K562 (cell line): ENCODE measurements around the gene BTBD1. TPM values are rescaled to one million over a fixed set of nuclear protein-coding genes. Genes with fewer than 3 reads are reported as not detected.

Experiments used
- ATAC-seq: fragments of 200-7000 bp; cut with Tn5 transposase; 3 replicates; pipeline ENCODE4 v1.9.1; 2020; ENCODE audit warnings: moderate library complexity
- BruUV-seq: library from RNA; stranded (reverse); fragments of 400-500 nt; replicated peaks from 2 replicates; lab custom pipeline; 2021; lab: Mats Ljungman, UMichigan
- CTCF ChIA-PET: fragments of 300-600 bp; formaldehyde crosslinking; extraction: SDS; loops from one replicate; lab custom pipeline; 2021; ENCODE audit warnings: low intra/inter-chr PET ratio; lab: Yijun Ruan, JAX
- POLR2A ChIA-PET: fragments of 300-600, 350-650 bp; sonication (Branson Sonifier 250); formaldehyde crosslinking; extraction: SDS; loops from one replicate; lab custom pipeline; 2021; ENCODE audit warnings: antibody characterized with exemption, inconsistent platforms; lab: Yijun Ruan, JAX
- DNase-seq, 4 experiments: peaks; one replicate each; pipeline versions ENCODE4 v3.0.0 to v3.0.0-alpha.2; 2011 to 2018; ENCODE audit warnings: low spot score in 3 of 4, mixed read lengths in 3 of 4; ENCODE audit errors: extremely low read depth in 1 of 4
- FAIRE-seq: peaks from 2 replicates; lab custom pipeline; 2011; peaks lifted over from hg19 to GRCh38; lab: Jason Lieb, UNC
- H2AFZ ChIP-seq: 2 replicates; pipeline ENCODE4 v1.6.0; 2011; ENCODE audit warnings: low read depth, low read length, control low read depth, inconsistent platforms
- H3K27ac ChIP-seq: fragments of 200-600 bp; 3 replicates; pipeline ENCODE4 v1.8.0; 2011; ENCODE audit warnings: low read depth, mild to moderate bottlenecking, control low read depth, inconsistent platforms, low read length, moderate library complexity, mixed read lengths; ENCODE audit errors: extremely low read depth
- H3K27me3 ChIP-seq, 2 experiments: fragments of 300-600 bp in 1 of 2; 2 replicates in 1 of 2; 3 replicates in 1 of 2; pipeline versions ENCODE4 v1.6.0 to v1.8.0; 2011; ENCODE audit warnings: inconsistent platforms in 2 of 2, low read length in 2 of 2, mild to moderate bottlenecking in 1 of 2, mixed read lengths in 1 of 2, moderate library complexity in 1 of 2; ENCODE audit not compliant: control insufficient read depth in 2 of 2, insufficient read depth in 2 of 2
- H3K36me3 ChIP-seq: fragments of 300-600 bp; 3 replicates; pipeline ENCODE4 v1.8.0; 2011; ENCODE audit warnings: mild to moderate bottlenecking, low read length, inconsistent platforms; ENCODE audit not compliant: control insufficient read depth, insufficient read depth
- H3K4me1 ChIP-seq, 2 experiments: fragments of 200-600 bp in 1 of 2; replicated peaks in 1 of 2; 2 replicates in 1 of 2; 3 replicates in 1 of 2; pipeline versions ENCODE4 v1.5.1 to v1.8.0; 2011; ENCODE audit warnings: inconsistent platforms in 2 of 2, low read length in 2 of 2, mild to moderate bottlenecking in 1 of 2, mixed read lengths in 1 of 2, moderate library complexity in 1 of 2; ENCODE audit not compliant: control insufficient read depth in 2 of 2, insufficient read depth in 2 of 2
- H3K4me2 ChIP-seq: 2 replicates; pipeline ENCODE4 v1.6.1; 2011; ENCODE audit warnings: low read length, control low read depth, inconsistent platforms, mixed read lengths; ENCODE audit not compliant: insufficient read depth
- H3K4me3 ChIP-seq: fragments of 200-600 bp; sonication (generic), shearing (Covaris generic); 2 replicates; pipeline ENCODE4 v1.5.1; 2016; ENCODE audit warnings: control low read depth, inconsistent platforms
- H3K79me2 ChIP-seq: fragments of 200-600 bp; 3 replicates; pipeline ENCODE4 v1.8.0; 2011; ENCODE audit warnings: low read length, inconsistent platforms; ENCODE audit not compliant: control insufficient read depth, insufficient read depth
- H3K9ac ChIP-seq, 2 experiments: 2 replicates each; pipeline versions ENCODE4 v1.6.0 to v1.6.1; 2011; ENCODE audit warnings: low read depth in 2 of 2, low read length in 2 of 2, control low read depth in 1 of 2, inconsistent platforms in 1 of 2, mild to moderate bottlenecking in 1 of 2, mixed read lengths in 1 of 2; ENCODE audit not compliant: insufficient read depth in 1 of 2
- H3K9me1 ChIP-seq: one replicate; pipeline ENCODE4 v1.6.0; 2011; ENCODE audit warnings: inconsistent platforms, mild to moderate bottlenecking, low read length, moderate library complexity; ENCODE audit not compliant: control insufficient read depth, insufficient read depth
- H3K9me3 ChIP-seq: replicated peaks from 2 replicates; pipeline ENCODE4 v1.5.1; 2011; ENCODE audit warnings: low read depth, low read length, inconsistent platforms; ENCODE audit not compliant: control insufficient read depth, insufficient read depth
- H4K20me1 ChIP-seq: replicated peaks from 2 replicates; pipeline ENCODE4 v1.6.1; 2011; ENCODE audit warnings: low read length, inconsistent platforms, mixed read lengths; ENCODE audit not compliant: control insufficient read depth, insufficient read depth
- CBFA2T3 ChIP-seq: fragments of 450-650 bp; IDR thresholded peaks from 2 replicates; pipeline ENCODE4 v1.6.1; 2017
- CBFB ChIP-seq: sonication (generic); formaldehyde crosslinking; IDR thresholded peaks from 2 replicates; pipeline ENCODE4 v1.4.0; 2020; ENCODE audit warnings: mild to moderate bottlenecking, missing genetic modification reagents
- CBX2 ChIP-seq: fragments of 200-600 bp; sonication (generic); IDR thresholded peaks from one replicate; pipeline ENCODE4 v1.6.1; 2012; ENCODE audit warnings: mild to moderate bottlenecking, low read length, inconsistent platforms; ENCODE audit not compliant: insufficient read depth, poor library complexity, severe bottlenecking
- CHD2 ChIP-seq: IDR thresholded peaks from 2 replicates; pipeline ENCODE4 v1.6.1; 2011; ENCODE audit warnings: low read depth, low read length
- CHD4 ChIP-seq: fragments of 200-600 bp; sonication (generic); IDR thresholded peaks from 3 replicates; pipeline ENCODE4 v1.6.1; 2012; ENCODE audit warnings: low read depth, mild to moderate bottlenecking, mixed read lengths, low read length, inconsistent platforms; ENCODE audit not compliant: insufficient read depth, insufficient replicate concordance, poor library complexity, severe bottlenecking
- CREBBP ChIP-seq: IDR thresholded peaks from one replicate; pipeline ENCODE4 v1.6.1; 2012; ENCODE audit warnings: low read depth, mild to moderate bottlenecking, control low read depth, inconsistent platforms, low read length
- ERF ChIP-seq: fragments of 450-650 bp; formaldehyde crosslinking; IDR thresholded peaks from 2 replicates; pipeline ENCODE4 v1.4.0; 2020; ENCODE audit warnings: mild to moderate bottlenecking, mixed read lengths
- GABPB1 ChIP-seq: sonication (generic); formaldehyde crosslinking; IDR thresholded peaks from 2 replicates; pipeline ENCODE4 v1.8.0; 2022; ENCODE audit warnings: mild to moderate bottlenecking, missing genetic modification reagents
- GTF2E2 ChIP-seq: fragments of 200-800 bp; sonication (Bioruptor generic); IDR thresholded peaks from 2 replicates; pipeline ENCODE4 v1.6.1; 2016; ENCODE audit warnings: missing genetic modification characterization, missing compliant biosample characterization
- HOXB6 ChIP-seq: fragments of 250-450 bp; sonication (Bioruptor Pico); IDR thresholded peaks from 2 replicates; pipeline ENCODE4 v1.5.1; 2022; ENCODE audit warnings: mild to moderate bottlenecking, borderline replicate concordance
- IRF2 ChIP-seq: sonication (generic); formaldehyde crosslinking; IDR thresholded peaks from 2 replicates; pipeline ENCODE4 v1.8.1; 2022; ENCODE audit warnings: mild to moderate bottlenecking, missing genetic modification reagents
- MYBL2 ChIP-seq, 2 experiments: fragments of 450-650 bp in 1 of 2; sonication (generic) in 1 of 2; formaldehyde crosslinking in 1 of 2; IDR thresholded peaks; 2 replicates each; pipeline versions ENCODE4 v1.6.1 to v1.8.1; 2017 to 2022; ENCODE audit warnings: borderline replicate concordance in 1 of 2, inconsistent platforms in 1 of 2, low read depth in 1 of 2, mild to moderate bottlenecking in 1 of 2, missing genetic modification reagents in 1 of 2, moderate library complexity in 1 of 2
- PTBP1 ChIP-seq: fragments of 200-400 bp; formaldehyde crosslinking; IDR thresholded peaks from 2 replicates; pipeline ENCODE4 v1.6.1; 2017; ENCODE audit warnings: low read depth, low read length
- SMAD2 ChIP-seq: fragments of 150-350 bp; IDR thresholded peaks from 2 replicates; pipeline ENCODE4 v1.6.1; 2014; ENCODE audit warnings: low read depth, mild to moderate bottlenecking, low read length
- SOX6 ChIP-seq: fragments of 450-650 bp; IDR thresholded peaks from 2 replicates; pipeline ENCODE4 v1.6.1; 2014; ENCODE audit warnings: mild to moderate bottlenecking
- ZBTB33 ChIP-seq: sonication (generic); formaldehyde crosslinking; IDR thresholded peaks from 2 replicates; pipeline ENCODE4 v1.8.1; 2023; ENCODE audit warnings: mild to moderate bottlenecking, missing genetic modification reagents
- ZNF143 ChIP-seq: sonication (generic); formaldehyde crosslinking; IDR thresholded peaks from 2 replicates; pipeline ENCODE4 v1.9.0; 2022; ENCODE audit warnings: mild to moderate bottlenecking, missing genetic modification reagents
- ZNF174 ChIP-seq: fragments of 250-450 bp; sonication (Bioruptor Pico); IDR thresholded peaks from 2 replicates; pipeline ENCODE4 v1.4.0; 2020; ENCODE audit warnings: mild to moderate bottlenecking
- WGBS: fragments of 100-300 bp; shearing (Covaris generic); methylation state at CpG from one replicate; pipeline ENCODE4 v1.1.6; 2016; ENCODE audit warnings: low coverage, mixed read lengths; ENCODE audit not compliant: insufficient coverage; ENCODE audit errors: missing lambda C conversion rate; 5-methylcytosine and 5-hydroxymethylcytosine counted together
- in situ Hi-C: fragments of 300-500 bp; cut with MboI; formaldehyde crosslinking; loops from 4 replicates; pipeline ENCODE4 v1.15.0; 2018; ENCODE audit warnings: inconsistent platforms, mixed read lengths
- intact Hi-C: fragments of 100-400 bp; cut with micrococcal nuclease; formaldehyde crosslinking; loops from 2 replicates; pipeline ENCODE4 v1.14.2; 2022
- polyA plus RNA-seq, 8 experiments: library from polyadenylated mRNA; depleted of rRNA in 4 of 8; stranded (reverse) in 5 of 8; unstranded in 3 of 8; fragments of >200 nt; fragmentation: Nextera tagmentation in 2 of 8; fragmentation: Illumina TruSeq in 1 of 8; extraction: Ambion mirVana in 2 of 8; extraction: Trizol in 1 of 8; gene quantifications; 2 replicates each; pipeline versions ENCODE4 v1.2.1 to v1.2.3, GENCODE V29; 2011 to 2014; ENCODE audit warnings: inconsistent platforms in 1 of 8, missing spikeins in 1 of 8
- total RNA-seq, 7 experiments: library from RNA; depleted of rRNA in 6 of 7; stranded (reverse); fragments of >200 nt in 6 of 7; fragmentation: Illumina TruSeq in 2 of 7; extraction: Trizol in 2 of 7; gene quantifications; 2 replicates each; pipeline versions ENCODE4 v1.2.1 to v1.2.3, GENCODE V29; 2011 to 2021; ENCODE audit warnings: low replicate concordance in 1 of 7

The BTBD1 gene
- total and polyA plus RNA-seq, 9 of the 15 experiments (the other 6 are each of a cell fraction or from before 2014, with no cell fraction given) = 19.4 to 106 (median 90.4) TPM

GRCh38 chr15:83012076-83012426 lies 55.0 kb downstream of the BTBD1 start (continued):
- TF ChIP-seq MYBL2 (IDR thresholded peaks at IDR 0.05; ENCODE audit: low read depth) (no peak), MYBL2 (CRISPR knock-in tag; IDR thresholded peaks at IDR 0.05; ENCODE audit: borderline replicate concordance) (no peak), GABPB1 (CRISPR knock-in tag) (no peak), CHD4 (no peak), CBFA2T3 (no peak), ZBTB33 (no peak)

DNA sequence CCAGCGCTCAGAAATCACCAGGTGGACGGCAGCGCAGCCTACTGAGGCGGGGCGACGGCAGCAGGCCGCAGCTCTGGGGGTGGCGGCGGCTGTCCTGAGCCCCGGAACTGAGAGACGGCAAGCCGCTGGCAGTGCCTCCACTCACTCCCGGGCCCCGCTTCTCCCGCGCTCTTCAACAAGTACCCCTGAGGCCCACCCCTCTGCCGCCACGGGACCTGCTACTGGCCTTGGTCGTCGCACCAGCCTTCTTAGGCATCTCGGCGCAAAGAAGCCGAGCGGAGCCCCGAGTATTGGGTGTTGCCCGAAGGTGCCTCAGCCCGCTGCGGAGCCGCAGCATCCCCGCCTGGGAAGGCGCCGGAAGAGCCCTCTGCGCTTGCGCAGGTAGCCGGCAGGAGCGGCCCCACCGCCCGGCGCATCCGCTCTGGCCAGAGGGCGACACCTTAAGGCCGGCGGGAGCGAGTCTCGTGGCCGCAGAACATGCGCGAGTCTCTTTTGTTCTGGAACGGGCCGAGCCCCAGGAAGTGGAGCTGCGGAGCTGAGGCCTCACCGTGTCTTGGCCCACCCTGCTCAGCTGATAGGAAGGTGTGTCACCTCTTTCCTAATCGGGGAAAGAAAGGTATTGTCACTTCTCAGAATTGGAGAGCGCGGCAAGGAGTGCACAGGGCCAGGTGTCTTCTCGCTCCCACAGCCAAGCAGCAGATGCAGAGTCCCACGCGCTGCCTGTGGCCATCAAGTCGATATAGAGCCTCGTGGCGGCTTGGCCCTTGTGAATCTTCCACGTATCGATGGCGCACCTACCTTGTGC lies 55.6 kb downstream of the BTBD1 start, which contains the start of gene C15orf40:
Gene C15orf40, minus strand, starts transcription at position 369 of the 805 bp plus-strand sequence. Its CDS starts 32 bp downstream, at position 337.
- ATAC-seq = peak; percentile 94
- TF ChIP-seq HOXB6 (CRISPR knock-in tag) (no peak), ERF (no peak), PTBP1 (no peak), CBFB (CRISPR knock-in tag) (no peak), SMAD2 (no peak), CHD2 (peak; percentile 19; the same call in 1 of the 2 replicates), ZNF174 (CRISPR knock-in tag) (no peak), CBX2 (no peak), CREBBP (no peak), GTF2E2 (tag) (no peak; the same call in 1 of the 2 replicates), IRF2 (CRISPR knock-in tag) (no peak), ZNF143 (CRISPR knock-in tag) (0 out of 2 replicates have a peak, but pooled peaks have one; percentile 30), SOX6 (peak; percentile 80)

More for the DNA sequence above, 55.6 kb downstream of the BTBD1 start, which contains the start of gene C15orf40:
- Histone ChIP-seq H3K4me3 (peak within 1 kb of the TSS; percentile 68), H3K9me3 (no peaks in the 10 kb centered on the region), H3K79me2 (peaks cover 36% of the 10 kb centered on the region), H3K9ac (peak within 1 kb of the TSS; percentile 90 to 94), H3K27ac (peak within 1 kb of the TSS; percentile 87), H2AFZ (peak within 1 kb of the TSS; percentile 96), H3K9me1 (no peaks in the 10 kb centered on the region), H3K4me1 (peaks cover 20 to 24% of the 10 kb centered on the region in 2 experiments; a peak in 4 of 5 replicates), H4K20me1 (no peaks in the 10 kb centered on the region), H3K4me2 (peak within 1 kb of the TSS; percentile 85), H3K27me3 (no peaks in the 10 kb centered on the region; a peak in 1 of 5 replicates), H3K36me3 (peaks cover 32% of the 10 kb centered on the region)
- ChIA-PET CTCF (interaction anchor here (1.4 to 1.7 kb wide), 2 partner anchors 162 to 561 kb away, joined by 5 to 6 read pairs; no protein-coding TSS in a partner anchor), POLR2A (interaction anchor here (1.0 to 2.8 kb wide), 6 partner anchors 8 to 23 kb away, joined by 3 to 16 read pairs (median 6); no protein-coding TSS in a partner anchor)
- intact Hi-C loops (loop anchor here (1.0 to 5.0 kb wide), 5 partner anchors 55 to 425 kb away; partner anchors contain the start of genes BTBD1 and TM6SF1), in situ Hi-C loops (no loop called here)
- DNase-seq (peak; percentile 94 to 95 (median 95)), FAIRE-seq (peak; percentile 65)
- under 1% methylated on average over 54 of the region's 64 CpGs for WGBS
- no TSS peak for BruUV-seq
